H7 (cell line): ENCODE data around the gene GRID2. TPM values are rescaled to one million over a fixed set of nuclear protein-coding genes. Genes with fewer than 3 reads are reported as not detected.

Experiments used
- DNase-seq: peaks from one replicate; pipeline ENCODE4 v3.0.0; 2012
- H3K27me3 ChIP-seq: 2 replicates; pipeline ENCODE4 v1.6.0; 2011; ENCODE audit warnings: mild to moderate bottlenecking, low read length; ENCODE audit not compliant: control insufficient read depth, insufficient read depth
- H3K36me3 ChIP-seq: replicated peaks from 2 replicates; pipeline ENCODE4 v1.5.1; 2011; ENCODE audit warnings: low read length; ENCODE audit not compliant: control insufficient read depth, insufficient read depth
- H3K4me3 ChIP-seq: 2 replicates; pipeline ENCODE4 v1.5.1; 2011; ENCODE audit warnings: low read depth, mild to moderate bottlenecking, control low read depth, low read length, moderate library complexity; ENCODE audit not compliant: insufficient read depth
- total RNA-seq: library from RNA; depleted of rRNA; stranded (reverse); fragments of >200 nt; shearing (Covaris generic); gene quantifications from 2 replicates; pipeline ENCODE4 v1.2.3, GENCODE V29; 2014

The GRID2 gene
- total RNA-seq, 1 experiment from 2014 or later: 19.1 TPM

DNA sequence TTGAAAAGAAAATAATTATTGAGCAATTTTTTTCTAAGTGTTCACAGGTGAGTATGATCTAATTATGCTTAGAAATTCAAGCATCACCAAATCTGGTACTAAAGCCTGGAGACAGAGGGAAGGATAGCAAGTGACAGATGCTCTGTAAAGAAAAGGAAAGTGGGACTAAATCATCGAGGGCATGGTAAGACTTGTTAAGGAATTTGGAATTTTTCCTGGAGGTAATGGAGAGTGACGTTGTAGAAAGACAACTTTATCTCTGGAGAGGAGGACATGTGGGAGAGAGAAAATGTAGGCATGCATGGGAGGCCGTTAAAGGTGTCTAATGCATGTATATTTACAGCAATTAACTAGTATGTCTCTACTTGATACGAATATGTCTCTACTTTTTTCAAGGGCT lies 1191.6 kb downstream of the GRID2 start:
- no peak for DNase-seq
- no peaks in the 10 kb centered on the region for H3K27me3 ChIP-seq
- H3K36me3 ChIP-seq: no peaks in the 10 kb centered on the region
- H3K4me3 ChIP-seq: no peak overlapping the region

- H3K27me3 ChIP-seq: no peaks in the 10 kb centered on the region
- H3K4me3 ChIP-seq: no peak overlapping the region
- no peaks in the 10 kb centered on the region for H3K36me3 ChIP-seq
- DNase-seq: no peak
Observed at GRCh38 chr4:93501244-93501643, 1197.5 kb downstream of the GRID2 start.

GRCh38 chr4:93501946-93502345 lies 1198.2 kb downstream of the GRID2 start:
- DNase-seq: no peak
- no peak overlapping the region for H3K4me3 ChIP-seq
- no peaks in the 10 kb centered on the region for H3K27me3 ChIP-seq
- no peaks in the 10 kb centered on the region for H3K36me3 ChIP-seq

DNA sequence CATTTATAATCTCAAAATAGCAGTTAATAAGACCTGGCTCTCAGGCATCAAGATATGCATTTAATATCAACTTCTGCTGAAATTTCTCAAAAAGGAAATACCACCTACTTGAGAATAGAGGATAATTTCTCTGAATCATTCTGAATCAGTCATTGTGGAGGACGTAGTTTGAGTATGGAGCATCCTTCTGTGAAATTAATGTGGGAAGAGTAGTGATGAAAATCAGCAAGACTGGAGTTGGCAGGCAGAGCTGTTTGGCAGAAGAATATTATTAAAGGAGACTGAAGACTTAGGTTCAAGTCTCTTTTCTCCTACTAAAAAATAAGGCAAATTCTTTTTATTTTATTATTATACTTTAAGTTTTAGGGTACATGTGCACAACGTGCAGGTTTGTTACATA lies 1199.2 kb downstream of the GRID2 start:
- H3K27me3 ChIP-seq: no peaks in the 10 kb centered on the region
- DNase-seq: no peak
- H3K36me3 ChIP-seq: no peaks in the 10 kb centered on the region
- no peak overlapping the region for H3K4me3 ChIP-seq

- Histone ChIP-seq H3K27me3 (no peaks in the 10 kb centered on the region), H3K4me3 (no peak overlapping the region), H3K36me3 (no peaks in the 10 kb centered on the region)
- DNase-seq: no peak
Observed at GRCh38 chr4:93513851-93514250, 1210.1 kb downstream of the GRID2 start.

- DNase-seq: no peak
- H3K27me3 ChIP-seq: no peaks in the 10 kb centered on the region
- H3K4me3 ChIP-seq: no peak overlapping the region
- no peaks in the 10 kb centered on the region for H3K36me3 ChIP-seq
Observed at GRCh38 chr4:93515208-93515607, 1211.4 kb downstream of the GRID2 start.

GRCh38 chr4:93529692-93530372 lies 1226.1 kb downstream of the GRID2 start:
- no peak for DNase-seq
- H3K27me3 ChIP-seq: no peaks in the 10 kb centered on the region

DNA sequence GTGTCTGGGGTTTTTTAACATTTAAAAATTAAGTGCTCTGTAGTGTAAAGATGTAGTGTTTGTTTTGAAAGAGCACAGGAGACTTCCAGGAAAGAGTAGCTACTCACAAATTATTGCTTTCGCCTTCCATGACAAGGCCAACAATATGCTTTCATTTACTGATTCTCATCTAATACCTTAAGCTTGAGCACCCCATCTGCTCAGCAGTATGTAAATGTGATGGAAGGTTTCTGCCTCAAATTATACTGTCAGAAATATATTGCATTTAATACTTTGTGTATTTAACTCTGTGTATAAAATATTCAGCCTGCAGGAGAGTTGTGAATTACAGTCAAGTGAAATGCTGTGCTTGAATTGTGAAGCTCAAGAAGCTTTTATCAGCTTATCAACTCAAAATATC lies 1228.5 kb downstream of the GRID2 start:
- Histone ChIP-seq H3K27me3 (no peaks in the 10 kb centered on the region), H3K36me3 (no peaks in the 10 kb centered on the region), H3K4me3 (no peak overlapping the region)
- DNase-seq: no peak

More at GRCh38 chr4:93529692-93530372, 1226.1 kb downstream of the GRID2 start:
- no peaks in the 10 kb centered on the region for H3K36me3 ChIP-seq
- H3K4me3 ChIP-seq: no peak overlapping the region

GRCh38 chr4:93540562-93540961 lies 1236.8 kb downstream of the GRID2 start:
- H3K27me3 ChIP-seq: no peaks in the 10 kb centered on the region
- no peak for DNase-seq

GRCh38 chr4:93561842-93562241 lies 1258.1 kb downstream of the GRID2 start:
- no peaks in the 10 kb centered on the region for H3K36me3 ChIP-seq
- no peaks in the 10 kb centered on the region for H3K27me3 ChIP-seq
- no peak for DNase-seq
- no peak overlapping the region for H3K4me3 ChIP-seq

More at GRCh38 chr4:93540562-93540961, 1236.8 kb downstream of the GRID2 start:
- H3K36me3 ChIP-seq: no peaks in the 10 kb centered on the region
- H3K4me3 ChIP-seq: no peak overlapping the region

- H3K36me3 ChIP-seq: no peaks in the 10 kb centered on the region
- H3K27me3 ChIP-seq: no peaks in the 10 kb centered on the region
- DNase-seq: no peak
- H3K4me3 ChIP-seq: no peak overlapping the region
Observed at GRCh38 chr4:93568758-93569157, 1265.0 kb downstream of the GRID2 start.

DNA sequence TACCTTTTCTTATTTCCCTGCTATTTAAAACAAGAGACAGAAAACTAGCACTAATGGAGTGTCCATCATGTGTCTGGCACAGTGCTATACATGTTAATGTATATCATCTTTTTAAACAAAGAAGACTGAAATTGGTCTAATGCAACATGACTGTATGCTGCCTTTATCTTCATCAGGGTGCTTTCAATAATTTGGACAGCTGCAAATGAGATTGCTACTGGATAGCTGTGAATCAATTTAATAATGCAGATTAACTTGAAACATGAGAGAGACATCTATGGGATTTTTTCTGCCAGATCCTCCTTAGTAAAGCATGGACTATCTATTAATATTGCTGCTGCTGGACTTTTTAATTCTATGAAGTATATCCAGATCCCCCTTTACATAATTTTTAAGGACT lies 1269.5 kb downstream of the GRID2 start:
- Histone ChIP-seq H3K27me3 (no peaks in the 10 kb centered on the region), H3K36me3 (no peaks in the 10 kb centered on the region), H3K4me3 (no peak overlapping the region)
- DNase-seq: no peak

DNA sequence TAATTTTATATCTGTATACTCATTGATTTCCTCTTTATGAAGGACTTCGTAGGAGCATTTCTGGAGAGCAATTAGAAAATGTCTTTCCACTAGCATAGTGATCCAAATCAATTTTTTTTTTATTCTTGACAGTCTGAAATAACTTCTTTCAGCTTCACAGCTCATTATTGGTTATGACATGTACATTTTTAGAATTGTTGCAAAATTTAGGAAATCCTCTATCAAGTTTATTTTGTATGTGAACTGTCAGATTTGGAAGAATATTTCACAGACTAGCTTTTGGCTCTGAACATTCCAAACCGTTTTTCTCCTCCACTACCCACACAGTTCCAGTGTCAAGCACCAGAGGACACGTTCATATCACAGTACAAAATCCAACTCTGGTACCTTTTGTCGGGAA lies 1275.2 kb downstream of the GRID2 start:
- Histone ChIP-seq H3K36me3 (no peaks in the 10 kb centered on the region), H3K27me3 (no peaks in the 10 kb centered on the region), H3K4me3 (no peak overlapping the region)
- no peak for DNase-seq

- Histone ChIP-seq H3K36me3 (no peaks in the 10 kb centered on the region), H3K27me3 (no peaks in the 10 kb centered on the region), H3K4me3 (no peak overlapping the region)
- no peak for DNase-seq
Observed at GRCh38 chr4:93605163-93605562, 1301.4 kb downstream of the GRID2 start.

GRCh38 chr4:93617606-93618005 lies 1313.8 kb downstream of the GRID2 start:
- no peaks in the 10 kb centered on the region for H3K36me3 ChIP-seq
- no peak overlapping the region for H3K4me3 ChIP-seq
- no peaks in the 10 kb centered on the region for H3K27me3 ChIP-seq
- no peak for DNase-seq

DNA sequence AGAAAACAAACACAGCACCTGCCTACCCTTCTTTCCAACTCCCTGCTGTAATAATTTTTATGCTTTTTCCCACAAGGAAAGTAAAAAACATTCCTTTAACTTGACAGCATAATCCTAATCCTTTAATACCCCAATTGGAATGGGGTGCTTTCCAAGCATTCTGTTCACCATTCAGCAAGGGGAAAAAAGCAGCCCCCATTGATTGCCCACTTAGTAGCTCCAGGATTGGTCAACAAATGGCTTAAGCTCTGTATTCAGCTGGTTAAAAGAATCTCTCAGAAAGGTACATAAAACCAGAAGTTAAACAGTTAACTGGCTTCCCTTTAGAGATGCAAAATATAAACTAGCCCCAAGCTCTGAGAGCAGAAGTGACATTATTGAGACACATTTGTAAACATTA lies 1330.0 kb downstream of the GRID2 start:
- Histone ChIP-seq H3K36me3 (no peaks in the 10 kb centered on the region), H3K4me3 (no peak overlapping the region), H3K27me3 (no peaks in the 10 kb centered on the region)
- no peak for DNase-seq
